Activated naive CD8-positive, alpha-beta T cell treated with anti-CD3 and anti-CD28 coated beads for 36 hours (primary cell): ENCODE data around the gene ZNF83. TPM values are rescaled to one million over a fixed set of nuclear protein-coding genes. Genes with fewer than 3 reads are reported as not detected.
A peak's percentile ranks its signal among the peaks of the same experiment; 100 is the strongest.
"Not testable (repeated sequence)": the region's sequence is repeated elsewhere in the genome, so short reads cannot be mapped to it uniquely, and the experiment has no call there.

Source experiments
- DNase-seq: peaks from one replicate; pipeline ENCODE4 v3.0.0; 2021
- H3K27ac Mint-ChIP-seq: one replicate; pipeline ENCODE4 v1.8.0; 2022; ENCODE audit warnings: mild to moderate bottlenecking, moderate library complexity, mixed read lengths
- H3K27me3 Mint-ChIP-seq: one replicate; pipeline ENCODE4 v1.8.0; 2022; ENCODE audit warnings: mild to moderate bottlenecking, mixed read lengths
- H3K36me3 Mint-ChIP-seq: one replicate; pipeline ENCODE4 v1.8.0; 2021; ENCODE audit warnings: mild to moderate bottlenecking, mixed read lengths
- H3K4me1 Mint-ChIP-seq: one replicate; pipeline ENCODE4 v1.8.0; 2021; ENCODE audit warnings: mixed read lengths
- H3K4me3 Mint-ChIP-seq: one replicate; pipeline ENCODE4 v1.8.0; 2022; ENCODE audit warnings: mild to moderate bottlenecking, moderate library complexity, mixed read lengths
- H3K9me3 Mint-ChIP-seq: one replicate; pipeline ENCODE4 v1.8.0; 2022; ENCODE audit warnings: mixed read lengths
- total RNA-seq, 2 experiments: library from RNA; stranded (reverse); gene quantifications; one replicate each; pipeline ENCODE4 v1.2.3, GENCODE V29; 2021

The ZNF83 gene
- total RNA-seq, 2 experiments from 2014 or later, result 22.0 to 22.5 TPM

GRCh38 chr19:52603558-52604207, 34.5 kb downstream of the ZNF83 start:
- DNase-seq, result no peak
- peak overlapping the region; percentile 10 for H3K4me3 Mint-ChIP-seq
- no peak overlapping the region for H3K27ac Mint-ChIP-seq
- peaks cover 19% of the 10 kb centered on the region for H3K4me1 Mint-ChIP-seq
- no peaks in the 10 kb centered on the region for H3K27me3 Mint-ChIP-seq
- H3K9me3 Mint-ChIP-seq, result peaks cover 32% of the 10 kb centered on the region
- peaks cover 57% of the 10 kb centered on the region for H3K36me3 Mint-ChIP-seq

- DNase-seq, result no peak
- H3K27ac Mint-ChIP-seq, result no peak overlapping the region
- H3K9me3 Mint-ChIP-seq, result peaks cover 29% of the 10 kb centered on the region
- peaks cover 19% of the 10 kb centered on the region for H3K4me1 Mint-ChIP-seq
- H3K4me3 Mint-ChIP-seq, result no peak overlapping the region
- H3K27me3 Mint-ChIP-seq, result no peaks in the 10 kb centered on the region
- peaks cover 54% of the 10 kb centered on the region for H3K36me3 Mint-ChIP-seq
Measured at GRCh38 chr19:52602941-52603340, 35.2 kb downstream of the ZNF83 start.

GRCh38 chr19:52601974-52602366, 36.2 kb downstream of the ZNF83 start:
- Mint-ChIP-seq H3K27ac (peak overlapping the region; percentile 80), H3K36me3 (peaks cover 57% of the 10 kb centered on the region), H3K4me1 (peaks cover 19% of the 10 kb centered on the region), H3K4me3 (peak overlapping the region; percentile 82), H3K9me3 (peaks cover 33% of the 10 kb centered on the region)
- not testable (repeated sequence) for H3K27me3 Mint-ChIP-seq, DNase-seq

- Mint-ChIP-seq H3K4me1 (peaks cover 18% of the 10 kb centered on the region), H3K4me3 (peak overlapping the region; percentile 82), H3K9me3 (peaks cover 35% of the 10 kb centered on the region), H3K27me3 (no peaks in the 10 kb centered on the region), H3K27ac (peak overlapping the region; percentile 80), H3K36me3 (peaks cover 58% of the 10 kb centered on the region)
- DNase-seq, result peak; percentile 93
Measured at GRCh38 chr19:52601025-52601973, 36.9 kb downstream of the ZNF83 start.

GRCh38 chr19:52600639-52601024, 37.5 kb downstream of the ZNF83 start:
- Mint-ChIP-seq H3K27me3 (no peaks in the 10 kb centered on the region), H3K27ac (no peak overlapping the region), H3K9me3 (peaks cover 37% of the 10 kb centered on the region), H3K4me3 (peak overlapping the region; percentile 82), H3K4me1 (peaks cover 17% of the 10 kb centered on the region), H3K36me3 (peaks cover 60% of the 10 kb centered on the region)
- DNase-seq, result no peak

GRCh38 chr19:52599241-52599640, 38.9 kb downstream of the ZNF83 start:
- no peaks in the 10 kb centered on the region for H3K27me3 Mint-ChIP-seq
- H3K27ac Mint-ChIP-seq, result no peak overlapping the region
- peaks cover 35% of the 10 kb centered on the region for H3K9me3 Mint-ChIP-seq
- DNase-seq, result no peak
- peaks cover 15% of the 10 kb centered on the region for H3K4me1 Mint-ChIP-seq
- H3K36me3 Mint-ChIP-seq, result peaks cover 61% of the 10 kb centered on the region
- H3K4me3 Mint-ChIP-seq, result no peak overlapping the region

GRCh38 chr19:52593441-52593840, 44.7 kb downstream of the ZNF83 start:
- not testable (repeated sequence) for H3K4me1 Mint-ChIP-seq, H3K27ac Mint-ChIP-seq, H3K4me3 Mint-ChIP-seq, DNase-seq, H3K27me3 Mint-ChIP-seq
- Mint-ChIP-seq H3K36me3 (peaks cover 81% of the 10 kb centered on the region), H3K9me3 (peaks cover 41% of the 10 kb centered on the region)

GRCh38 chr19:52592301-52592700, 45.9 kb downstream of the ZNF83 start:
- no peak for DNase-seq
- Mint-ChIP-seq H3K4me1 (no peaks in the 10 kb centered on the region), H3K4me3 (no peak overlapping the region), H3K9me3 (peaks cover 43% of the 10 kb centered on the region), H3K27me3 (no peaks in the 10 kb centered on the region), H3K27ac (no peak overlapping the region), H3K36me3 (peaks cover 84% of the 10 kb centered on the region)

- peaks cover 81% of the 10 kb centered on the region for H3K36me3 Mint-ChIP-seq
- no peak for DNase-seq
- no peaks in the 10 kb centered on the region for H3K4me1 Mint-ChIP-seq
- H3K4me3 Mint-ChIP-seq, result no peak overlapping the region
- H3K27ac Mint-ChIP-seq, result no peak overlapping the region
- H3K9me3 Mint-ChIP-seq, result peaks cover 34% of the 10 kb centered on the region
- no peaks in the 10 kb centered on the region for H3K27me3 Mint-ChIP-seq
Measured at GRCh38 chr19:52590728-52591127, 47.4 kb downstream of the ZNF83 start.

GRCh38 chr19:52585604-52586003, 52.6 kb downstream of the ZNF83 start:
- Mint-ChIP-seq H3K27me3 (no peaks in the 10 kb centered on the region), H3K4me3 (no peak overlapping the region), H3K27ac (no peak overlapping the region), H3K4me1 (no peaks in the 10 kb centered on the region), H3K36me3 (peaks cover 82% of the 10 kb centered on the region), H3K9me3 (peaks cover 50% of the 10 kb centered on the region)
- DNase-seq, result no peak

- H3K4me1 Mint-ChIP-seq, result no peaks in the 10 kb centered on the region
- H3K27ac Mint-ChIP-seq, result no peak overlapping the region
- peaks cover 82% of the 10 kb centered on the region for H3K36me3 Mint-ChIP-seq
- no peak for DNase-seq
- no peak overlapping the region for H3K4me3 Mint-ChIP-seq
- H3K9me3 Mint-ChIP-seq, result peaks cover 47% of the 10 kb centered on the region
- no peaks in the 10 kb centered on the region for H3K27me3 Mint-ChIP-seq
Measured at GRCh38 chr19:52584736-52585440, 53.3 kb downstream of the ZNF83 start.

- Mint-ChIP-seq H3K27ac (peak within 1 kb of the TSS; percentile 94), H3K27me3 (no peaks in the 10 kb centered on the region), H3K4me3 (peak within 1 kb of the TSS; percentile 94), H3K36me3 (peaks cover 71% of the 10 kb centered on the region), H3K9me3 (peaks cover 33% of the 10 kb centered on the region), H3K4me1 (peaks cover 20% of the 10 kb centered on the region)
- peak; percentile 94 for DNase-seq
Measured at GRCh38 chr19:52570000-52570861, 67.9 kb downstream of the ZNF83 start, which contains the start of gene ZNF701. Gene ZNF701, plus strand, starts transcription at chr19:52570287. Its CDS starts 3,861 bp downstream, at chr19:52574148.

- DNase-seq, H3K27me3 Mint-ChIP-seq, H3K27ac Mint-ChIP-seq: not testable (repeated sequence)
- Mint-ChIP-seq H3K36me3 (peaks cover 70% of the 10 kb centered on the region), H3K9me3 (peaks cover 36% of the 10 kb centered on the region), H3K4me3 (peak overlapping the region; percentile 94), H3K4me1 (peaks cover 20% of the 10 kb centered on the region)
Measured at GRCh38 chr19:52569638-52569999, 68.5 kb downstream of the ZNF83 start.

- no peak overlapping the region for H3K4me3 Mint-ChIP-seq
- no peak overlapping the region for H3K27ac Mint-ChIP-seq
- peaks cover 42% of the 10 kb centered on the region for H3K9me3 Mint-ChIP-seq
- peaks cover 20% of the 10 kb centered on the region for H3K4me1 Mint-ChIP-seq
- H3K36me3 Mint-ChIP-seq, result peaks cover 70% of the 10 kb centered on the region
- H3K27me3 Mint-ChIP-seq, result no peaks in the 10 kb centered on the region
- DNase-seq, result no peak
Measured at GRCh38 chr19:52567921-52568320, 70.2 kb downstream of the ZNF83 start.
